ENCODE results near the gene GPX1.

The GPX1 gene

DNA sequence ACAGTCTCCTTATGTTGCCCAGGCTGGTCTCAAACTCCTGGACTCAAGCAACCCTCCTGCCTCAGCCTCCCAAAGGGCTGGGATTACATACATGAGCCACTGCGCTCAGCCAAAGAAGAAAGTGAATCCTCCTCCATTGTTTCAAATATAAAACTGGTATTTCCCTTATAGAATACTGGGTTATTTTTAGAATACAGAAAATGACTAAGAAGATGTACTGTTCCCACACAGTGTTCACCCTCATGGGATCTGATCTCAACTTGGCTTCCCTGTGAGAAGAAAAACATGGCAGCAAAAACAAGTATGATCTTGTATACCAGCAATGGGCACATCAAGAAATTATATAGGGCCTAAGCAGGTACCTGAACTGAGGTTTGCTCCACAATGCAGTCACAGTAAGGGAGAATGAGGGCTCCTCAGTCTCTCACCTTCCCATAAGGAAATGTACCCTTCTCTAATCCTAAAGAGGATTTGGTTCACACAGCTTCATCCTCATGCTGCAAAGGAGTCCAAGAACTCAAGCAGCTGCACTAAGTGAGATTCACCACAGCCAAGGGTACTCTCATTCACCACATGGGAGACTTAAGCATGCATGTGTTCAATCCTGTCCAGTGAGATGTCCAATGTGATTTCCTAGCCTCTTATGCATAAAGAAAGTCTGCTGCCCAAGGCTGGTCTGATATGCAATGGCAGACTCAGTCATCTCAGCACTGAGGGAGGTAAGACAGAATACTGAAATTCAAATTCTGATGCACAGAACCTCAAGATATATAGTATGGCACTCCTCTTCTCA, 44.1 kb downstream of the GPX1 start:
- no peak for DNase-seq (ENCODE audit: low read depth in 2 of 2, low spot score in 1 of 2)

DNA sequence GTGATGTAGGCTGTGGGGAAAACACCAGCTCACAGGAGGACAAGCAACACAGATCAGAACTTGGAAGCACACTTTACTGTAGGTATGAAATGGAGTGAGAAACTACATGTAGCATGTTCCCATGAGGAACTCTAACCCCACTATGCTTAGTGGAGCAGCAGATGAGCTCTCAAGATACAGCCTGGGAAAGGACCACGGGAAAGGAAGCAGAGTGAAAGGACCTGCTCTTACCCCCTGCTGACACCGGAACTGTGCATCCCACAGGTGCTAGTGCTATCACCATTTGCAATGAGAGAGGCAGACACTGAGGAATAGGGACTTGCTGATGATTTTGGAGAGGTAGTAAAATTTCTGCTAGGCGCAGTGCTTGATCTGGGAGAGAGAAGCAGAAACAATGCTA, 46.9 kb downstream of the GPX1 start:
- no peak for DNase-seq (ENCODE audit: low read depth in 2 of 2, low spot score in 1 of 2)

DNA sequence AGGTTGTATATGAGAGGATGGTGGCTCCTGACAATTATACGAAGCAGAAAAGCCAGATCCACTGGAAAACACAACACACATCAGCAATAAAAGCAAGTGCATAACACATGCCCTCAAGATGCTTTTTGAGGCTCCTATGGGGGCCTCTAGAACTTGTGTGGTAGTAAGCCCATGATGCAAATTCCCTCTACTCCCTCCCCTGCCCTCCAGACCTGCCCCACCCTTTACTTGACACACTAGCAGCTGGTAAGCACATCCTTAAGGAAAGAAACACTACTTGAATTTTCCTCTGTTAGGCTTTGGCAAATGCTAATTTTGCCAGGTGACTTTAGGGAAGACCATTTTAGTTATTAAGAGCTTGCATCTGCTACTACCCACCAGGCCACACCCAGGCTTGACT, 47.5 kb downstream of the GPX1 start:
- no peak for DNase-seq (ENCODE audit: low read depth in 2 of 2, low spot score in 1 of 2)

Data from stimulated activated CD8-positive, alpha-beta memory T cell treated with anti-CD3 and anti-CD28 coated beads, Interleukin-4, amount 100 ng/mL, for 4 hours (primary cell).